Trophoblast cell (in vitro differentiated cells and primary cell): Measurements from ENCODE around the gene KMT5B.
A peak's percentile ranks its signal among the peaks of the same experiment; 100 is the strongest.

Experiments used
- DNase-seq, 2 donors: peaks; one replicate each; pipeline ENCODE4 v3.0.0-alpha.2; 2016
- H2AFZ ChIP-seq: 2 replicates; pipeline ENCODE4 v1.6.1; 2013; ENCODE audit warnings: low read length, moderate library complexity, mild to moderate bottlenecking; ENCODE audit not compliant: insufficient read depth, poor library complexity
- H2AK5ac ChIP-seq: 2 replicates; pipeline ENCODE4 v1.6.1; 2013; ENCODE audit warnings: mild to moderate bottlenecking, low read length
- H2BK120ac ChIP-seq: 2 replicates; pipeline ENCODE4 v1.6.1; 2013; ENCODE audit warnings: low read length, mild to moderate bottlenecking, moderate library complexity; ENCODE audit not compliant: insufficient read depth, poor library complexity
- H2BK12ac ChIP-seq: 2 replicates; pipeline ENCODE4 v1.6.1; 2013; ENCODE audit warnings: mild to moderate bottlenecking, low read length, moderate library complexity
- H2BK5ac ChIP-seq: 2 replicates; pipeline ENCODE4 v1.6.1; 2013; ENCODE audit warnings: low read length, low read depth, moderate library complexity, mild to moderate bottlenecking; ENCODE audit not compliant: poor library complexity
- H3K14ac ChIP-seq: 2 replicates; pipeline ENCODE4 v1.6.1; 2013; ENCODE audit warnings: mild to moderate bottlenecking, low read length
- H3K18ac ChIP-seq: 2 replicates; pipeline ENCODE4 v1.6.1; 2013; ENCODE audit warnings: mild to moderate bottlenecking, low read length
- H3K23ac ChIP-seq: 2 replicates; pipeline ENCODE4 v1.6.1; 2013; ENCODE audit warnings: low read length
- H3K27ac ChIP-seq: 2 replicates; pipeline ENCODE4 v1.5.1; 2013; ENCODE audit warnings: low read depth, mild to moderate bottlenecking, inconsistent platforms, low read length, moderate library complexity
- H3K27me3 ChIP-seq: 2 replicates; pipeline ENCODE4 v1.6.1; 2013; ENCODE audit warnings: inconsistent platforms, mild to moderate bottlenecking, low read length, moderate library complexity; ENCODE audit not compliant: insufficient read depth
- H3K36me3 ChIP-seq, 2 experiments: 1 replicate in 1 of 2; 2 replicates in 1 of 2; pipeline ENCODE4 v1.6.1; 2013; ENCODE audit warnings: low read length in 2 of 2, mild to moderate bottlenecking in 2 of 2, moderate library complexity in 1 of 2; ENCODE audit not compliant: insufficient read depth in 2 of 2, control insufficient read depth in 1 of 2
- H3K4ac ChIP-seq: 2 replicates; pipeline ENCODE4 v1.6.1; 2013; ENCODE audit warnings: low read depth, mild to moderate bottlenecking, low read length, moderate library complexity
- H3K4me1 ChIP-seq, 2 experiments: 1 replicate in 1 of 2; 2 replicates in 1 of 2; pipeline ENCODE4 v1.6.1; 2013; ENCODE audit warnings: low read length in 2 of 2, mild to moderate bottlenecking in 2 of 2, moderate library complexity in 1 of 2; ENCODE audit not compliant: insufficient read depth in 2 of 2, control insufficient read depth in 1 of 2
- H3K4me2 ChIP-seq: 2 replicates; pipeline ENCODE4 v1.6.1; 2013; ENCODE audit warnings: inconsistent platforms, mild to moderate bottlenecking, low read length, moderate library complexity
- H3K4me3 ChIP-seq: 2 replicates; pipeline ENCODE4 v1.5.1; 2013; ENCODE audit warnings: mild to moderate bottlenecking, low read depth, low read length, inconsistent platforms
- H3K79me1 ChIP-seq: one replicate; pipeline ENCODE4 v1.6.1; 2013; ENCODE audit warnings: low read length
- H3K79me2 ChIP-seq: 2 replicates; pipeline ENCODE4 v1.6.1; 2013; ENCODE audit warnings: low read length, mild to moderate bottlenecking; ENCODE audit not compliant: control insufficient read depth, insufficient read depth, poor library complexity
- H3K9ac ChIP-seq: 2 replicates; pipeline ENCODE4 v1.6.1; 2013; ENCODE audit warnings: mild to moderate bottlenecking, low read length
- H3K9me3 ChIP-seq: 2 replicates; pipeline ENCODE4 v1.6.1; 2013; ENCODE audit warnings: low read depth, mild to moderate bottlenecking, control low read depth, inconsistent platforms, low read length; ENCODE audit not compliant: insufficient read depth
- H4K12ac ChIP-seq: 2 replicates; pipeline ENCODE4 v1.6.1; 2013; ENCODE audit warnings: low read depth, mild to moderate bottlenecking, low read length, moderate library complexity
- H4K8ac ChIP-seq: 2 replicates; pipeline ENCODE4 v1.6.1; 2013; ENCODE audit warnings: low read depth, mild to moderate bottlenecking, low read length, moderate library complexity
- H4K91ac ChIP-seq: one replicate; pipeline ENCODE4 v1.6.1; 2013; ENCODE audit warnings: low read depth, mild to moderate bottlenecking, low read length, moderate library complexity
- WGBS: extraction: QIAGEN DNeasy Blood & Tissue Kit; methylation state at CpG from one replicate; pipeline ENCODE4 v1.1.7; 2013; ENCODE audit warnings: missing lambda C conversion rate; ENCODE audit not compliant: insufficient read length, insufficient coverage; ENCODE audit errors: extremely low coverage; 5-methylcytosine and 5-hydroxymethylcytosine counted together

KMT5B gene

DNA sequence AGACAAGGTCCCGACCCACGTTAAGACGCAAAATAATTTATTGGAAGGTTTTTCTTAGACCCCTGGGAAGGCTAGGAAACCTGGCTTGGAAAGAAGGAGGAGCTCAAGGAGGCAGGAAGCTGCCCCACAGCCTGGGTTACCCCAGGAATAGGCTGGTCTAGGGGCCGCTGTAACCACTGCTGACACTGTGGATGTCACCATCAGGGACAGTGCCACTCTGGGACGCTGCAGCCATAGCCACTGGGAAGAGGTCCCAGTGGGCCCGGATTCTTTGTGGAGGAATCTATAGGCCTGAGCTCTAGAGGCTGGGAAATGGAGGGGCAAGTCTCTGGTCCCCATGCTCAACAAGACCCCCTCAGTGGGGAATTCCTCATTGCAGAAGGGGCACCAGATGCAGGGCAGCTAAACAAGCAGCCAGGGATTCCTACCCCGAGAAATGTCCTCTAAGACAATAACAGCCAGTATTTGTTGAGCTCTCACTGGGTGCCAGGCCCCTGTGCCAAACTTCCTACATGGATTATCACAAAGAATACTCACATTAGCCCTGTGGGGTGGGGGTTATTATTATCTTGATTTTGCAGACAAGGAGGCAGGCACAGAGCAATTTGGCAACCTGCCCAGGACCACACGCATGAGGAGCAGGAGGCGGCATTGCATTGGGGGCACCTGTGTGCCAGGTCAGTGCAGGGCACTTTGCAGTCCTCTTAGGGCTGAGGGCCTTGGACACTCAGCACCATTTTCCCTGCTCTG, 72.4 kb downstream of the KMT5B start:
- Histone ChIP-seq H4K12ac (no peak overlapping the region), H2BK5ac (no peak overlapping the region), H2BK12ac (no peak overlapping the region), H3K27ac (no peak overlapping the region), H3K23ac (no peak overlapping the region), H3K18ac (no peak overlapping the region), H2AFZ (no peak overlapping the region), H3K79me1 (no peaks in the 10 kb centered on the region), H3K4me3 (no peak overlapping the region), H4K8ac (no peak overlapping the region), H3K9me3 (no peaks in the 10 kb centered on the region), H3K36me3 (no peaks in the 10 kb centered on the region), H3K27me3 (no peaks in the 10 kb centered on the region), H2BK120ac (no peak overlapping the region), H2AK5ac (no peak overlapping the region), H3K4me1 (no peaks in the 10 kb centered on the region), H3K4me2 (no peak overlapping the region), H4K91ac (no peak overlapping the region), H3K14ac (no peak overlapping the region), H3K79me2 (no peaks in the 10 kb centered on the region), H3K4ac (no peak overlapping the region), H3K9ac (no peak overlapping the region)
- WGBS: no CpG with 5 or more reads among the region's 9 CpGs
- no peak for DNase-seq

- Histone ChIP-seq H3K4me3 (no peak overlapping the region), H2BK12ac (no peak overlapping the region), H4K12ac (no peak overlapping the region), H3K4me2 (no peak overlapping the region), H3K27me3 (no peaks in the 10 kb centered on the region), H3K36me3 (no peaks in the 10 kb centered on the region), H3K14ac (no peak overlapping the region), H2BK5ac (no peak overlapping the region), H3K9me3 (no peaks in the 10 kb centered on the region), H3K79me1 (no peaks in the 10 kb centered on the region), H3K23ac (no peak overlapping the region), H3K27ac (no peak overlapping the region), H3K9ac (no peak overlapping the region), H2BK120ac (no peak overlapping the region), H3K4me1 (no peaks in the 10 kb centered on the region), H3K4ac (no peak overlapping the region), H2AFZ (no peak overlapping the region), H4K8ac (no peak overlapping the region), H3K79me2 (no peaks in the 10 kb centered on the region), H2AK5ac (no peak overlapping the region), H3K18ac (no peak overlapping the region), H4K91ac (no peak overlapping the region)
- no peak for DNase-seq
- WGBS: no CpG with 5 or more reads among the region's 4 CpGs
Measured at GRCh38 chr11:68138237-68138636, 74.9 kb downstream of the KMT5B start.

GRCh38 chr11:68137833-68138232, 75.3 kb downstream of the KMT5B start:
- Histone ChIP-seq H2BK120ac (no peak overlapping the region), H3K27ac (no peak overlapping the region)
- no CpG with 5 or more reads among the region's 5 CpGs for WGBS

GRCh38 chr11:68136866-68137265, 76.2 kb downstream of the KMT5B start:
- Histone ChIP-seq H4K8ac (no peak overlapping the region), H3K4me2 (no peak overlapping the region), H2BK120ac (no peak overlapping the region), H3K18ac (no peak overlapping the region), H3K79me1 (no peaks in the 10 kb centered on the region), H3K4me3 (no peak overlapping the region), H3K4me1 (no peaks in the 10 kb centered on the region), H3K27ac (no peak overlapping the region), H2AK5ac (no peak overlapping the region), H4K12ac (no peak overlapping the region), H3K9me3 (peaks cover 2% of the 10 kb centered on the region), H4K91ac (no peak overlapping the region), H3K79me2 (no peaks in the 10 kb centered on the region), H3K36me3 (no peaks in the 10 kb centered on the region), H3K4ac (no peak overlapping the region), H3K23ac (no peak overlapping the region), H2BK5ac (no peak overlapping the region), H3K27me3 (no peaks in the 10 kb centered on the region), H2AFZ (no peak overlapping the region), H3K9ac (no peak overlapping the region), H3K14ac (no peak overlapping the region), H2BK12ac (no peak overlapping the region)
- no CpG with 5 or more reads among the region's 8 CpGs for WGBS
- DNase-seq: peak; percentile 63 to 83

More at GRCh38 chr11:68137833-68138232, 75.3 kb downstream of the KMT5B start:
- Histone ChIP-seq H3K9me3 (no peaks in the 10 kb centered on the region), H3K27me3 (no peaks in the 10 kb centered on the region), H3K23ac (no peak overlapping the region), H3K36me3 (no peaks in the 10 kb centered on the region), H3K4ac (no peak overlapping the region), H2AFZ (no peak overlapping the region), H2BK5ac (no peak overlapping the region), H3K79me2 (no peaks in the 10 kb centered on the region), H3K14ac (no peak overlapping the region), H3K18ac (no peak overlapping the region), H4K91ac (no peak overlapping the region), H3K4me3 (no peak overlapping the region), H2BK12ac (no peak overlapping the region), H4K12ac (no peak overlapping the region), H2AK5ac (no peak overlapping the region), H3K4me1 (no peaks in the 10 kb centered on the region), H3K4me2 (no peak overlapping the region), H3K9ac (no peak overlapping the region), H3K79me1 (no peaks in the 10 kb centered on the region), H4K8ac (no peak overlapping the region)
- no peak for DNase-seq
